Frontal cortex (tissue), 4 donors: ENCODE measurements around the gene AKAP13. TPM values are rescaled to one million over a fixed set of nuclear protein-coding genes. Genes with fewer than 3 reads are reported as not detected.

ENCODE experiments used
- DNase-seq, 2 donors: peaks; one replicate each; pipeline ENCODE4 v3.0.0; 2012; ENCODE audit warnings: low spot score in 2 of 2
- FAIRE-seq: peaks from 2 replicates; lab custom pipeline; 2012; peaks lifted over from hg19 to GRCh38; lab: Jason Lieb, UNC
- total RNA-seq: library from RNA; depleted of rRNA; stranded (reverse); fragments of >200 nt; gene quantifications from one replicate; pipeline ENCODE4 v1.2.3, GENCODE V29; 2014
- donor health status: control.
- donor health status: control.
- donor health status: control.

The AKAP13 gene
- total RNA-seq, 1 donor from 2014 or later = 67.3 TPM

DNA sequence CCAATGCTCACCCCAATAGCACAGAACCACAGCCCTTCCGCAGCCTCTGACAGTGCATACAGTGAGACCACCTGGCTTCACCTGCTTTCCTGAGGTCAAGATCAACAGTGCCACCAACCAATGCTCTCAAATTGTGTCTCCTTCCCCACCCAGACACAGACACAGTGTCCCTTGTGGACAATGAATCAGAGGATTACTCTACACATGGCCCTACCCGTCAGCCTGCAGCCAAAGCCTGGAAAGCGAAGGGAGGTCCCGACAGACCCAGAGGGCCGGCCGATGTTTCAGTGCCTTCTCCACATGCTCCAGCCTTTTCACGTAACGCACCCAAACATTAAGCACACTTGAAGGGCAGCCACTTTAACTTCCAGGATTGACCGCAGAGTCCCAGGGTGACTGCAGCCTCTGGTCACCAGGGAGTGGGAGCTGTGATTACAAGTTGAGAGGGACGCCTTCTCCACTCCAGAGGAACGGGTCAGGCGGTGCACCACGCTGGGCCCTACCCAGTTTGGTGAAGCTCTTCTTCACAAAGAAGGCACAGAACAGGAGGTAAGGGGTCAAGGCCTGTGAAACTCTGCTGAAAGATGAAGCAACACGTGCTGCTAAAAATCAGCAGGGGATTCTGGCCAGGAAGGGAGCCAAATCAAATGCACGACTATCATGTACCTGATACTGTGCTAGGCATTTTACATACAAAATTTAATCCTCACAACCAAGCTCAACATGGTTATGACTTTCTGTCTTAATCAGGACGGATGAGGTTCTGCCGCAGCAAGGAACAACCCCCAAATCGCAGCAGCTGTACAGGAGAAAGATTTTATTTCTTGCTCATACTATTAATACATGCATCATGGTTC lies 397.1 kb downstream of the AKAP13 start:
- no peak for FAIRE-seq
- DNase-seq = no peak

- FAIRE-seq (no peak), DNase-seq (no peak)
These were observed 397.8 kb downstream of the AKAP13 start for GRCh38 chr15:85778107-85778776.

- no peak for FAIRE-seq
These were observed 398.8 kb downstream of the AKAP13 start for GRCh38 chr15:85779249-85779648.

DNA sequence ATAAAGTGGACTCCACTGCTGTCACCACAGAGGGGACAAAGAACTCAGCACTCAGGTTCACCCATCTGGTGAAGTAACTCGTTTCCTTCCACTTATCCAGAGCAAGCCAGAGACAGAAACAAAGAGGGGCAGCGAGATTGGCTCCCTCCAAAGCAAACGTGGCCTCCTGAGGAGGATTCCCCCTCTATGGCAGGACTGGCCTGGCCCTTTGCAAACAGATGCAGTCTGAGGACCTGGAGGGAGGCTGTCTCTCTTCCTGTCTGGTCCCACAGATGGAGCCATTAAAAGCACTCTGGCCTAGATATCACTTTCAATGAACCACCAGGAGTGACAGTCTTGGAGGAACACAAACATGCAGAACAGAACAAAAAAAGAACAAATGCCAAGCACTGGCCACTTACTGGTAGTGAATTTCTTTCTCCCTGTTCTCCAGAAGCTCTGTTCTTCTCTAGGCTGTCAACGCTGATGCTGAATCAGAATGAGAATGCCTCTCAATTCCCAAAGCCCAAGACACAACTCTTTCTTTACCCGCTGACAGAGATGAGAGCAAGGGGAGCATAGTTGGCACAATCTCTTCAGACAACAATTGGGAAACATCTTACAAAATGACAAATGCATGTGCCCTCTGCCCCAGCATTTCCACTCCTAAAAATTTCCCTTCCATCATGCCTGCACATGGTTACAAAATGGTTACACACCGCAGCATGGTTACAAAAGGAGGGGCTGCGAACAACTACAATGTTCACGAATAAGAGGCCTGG lies 400.0 kb downstream of the AKAP13 start:
- DNase-seq = no peak
- no peak for FAIRE-seq

More at GRCh38 chr15:85779249-85779648, 398.8 kb downstream of the AKAP13 start:
- DNase-seq = no peak

- no peak for FAIRE-seq
These were observed 400.7 kb downstream of the AKAP13 start for GRCh38 chr15:85781099-85781498.

DNA sequence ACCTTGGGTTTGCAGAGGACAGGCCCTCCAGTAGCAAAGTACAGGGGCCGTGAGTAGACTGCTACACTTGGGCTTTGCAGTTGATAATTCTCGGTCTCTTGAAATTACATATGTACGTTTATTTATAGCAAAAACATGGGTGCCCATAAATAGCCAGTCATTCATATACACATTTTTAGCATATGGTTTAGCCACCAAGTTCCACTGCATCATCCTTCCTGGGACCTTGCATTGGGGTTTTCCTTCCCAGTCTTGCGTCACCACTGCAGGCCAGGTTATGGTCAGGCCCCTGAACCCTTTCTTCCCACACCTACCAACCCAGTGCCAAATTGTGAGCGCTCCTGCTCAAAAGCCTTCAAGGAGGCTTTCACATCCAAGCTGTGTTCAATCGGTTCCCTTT lies 401.7 kb downstream of the AKAP13 start:
- no peak for DNase-seq
- no peak for FAIRE-seq

More at GRCh38 chr15:85781099-85781498, 400.7 kb downstream of the AKAP13 start:
- no peak for DNase-seq

- no peak for DNase-seq
- no peak for FAIRE-seq
These were observed 405.7 kb downstream of the AKAP13 start for GRCh38 chr15:85785887-85786780.

- no peak for FAIRE-seq
- DNase-seq = no peak
These were observed 406.3 kb downstream of the AKAP13 start for GRCh38 chr15:85786781-85787114.

GRCh38 chr15:85788771-85789495 lies 408.5 kb downstream of the AKAP13 start:
- FAIRE-seq = no peak
- no peak for DNase-seq

GRCh38 chr15:85789496-85789875 lies 409.1 kb downstream of the AKAP13 start:
- DNase-seq = no peak
- no peak for FAIRE-seq

- DNase-seq = no peak
- no peak for FAIRE-seq
These were observed 411.8 kb downstream of the AKAP13 start for GRCh38 chr15:85792102-85792731.

GRCh38 chr15:85792912-85793590 lies 412.6 kb downstream of the AKAP13 start:
- no peak for DNase-seq
- no peak for FAIRE-seq

DNA sequence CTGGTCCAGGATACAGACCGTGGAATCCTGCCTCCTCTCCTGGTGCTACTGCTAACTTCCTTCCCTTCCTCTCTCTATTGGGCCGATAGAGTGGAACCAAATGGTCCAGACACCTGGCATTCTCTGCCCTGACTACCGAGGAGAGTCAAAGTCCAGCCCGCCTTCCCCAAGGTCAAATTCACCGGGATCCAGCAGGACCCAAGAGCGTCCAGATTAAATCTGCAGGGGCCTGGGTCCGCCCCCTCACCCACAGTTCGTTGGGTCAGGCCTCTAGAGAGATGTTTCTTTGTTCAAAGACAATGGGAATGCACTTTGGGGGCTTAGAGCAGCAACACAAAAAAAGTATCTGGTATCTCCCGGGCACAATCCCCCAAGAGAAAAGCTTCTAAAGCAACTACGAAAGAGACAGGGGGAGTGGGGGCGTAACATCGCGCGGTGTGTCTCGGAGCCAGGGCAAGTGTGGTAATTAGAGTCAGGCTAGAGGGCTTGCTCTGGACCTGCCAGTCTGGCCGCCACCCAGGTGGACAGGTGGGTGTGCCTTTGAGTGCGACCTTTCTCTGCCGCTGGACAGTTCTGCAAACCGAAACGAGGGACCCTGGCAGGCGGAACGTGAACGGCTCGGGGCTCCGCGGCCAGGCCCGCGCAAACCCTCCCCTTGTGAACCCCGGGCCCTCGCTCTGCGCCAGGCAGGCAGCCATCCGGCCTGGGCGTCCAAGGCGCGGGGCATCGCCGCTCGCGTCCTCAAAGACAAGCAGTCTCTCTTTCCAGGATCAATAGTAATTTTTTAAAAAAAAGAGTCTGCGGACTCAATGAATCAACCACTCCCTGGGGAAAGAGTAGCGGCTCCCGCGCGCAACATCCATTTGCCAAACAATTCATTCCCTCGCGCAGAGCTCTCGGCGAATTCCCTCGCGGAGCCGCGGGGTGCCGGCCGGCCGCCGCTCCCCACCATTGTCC lies 413.5 kb downstream of the AKAP13 start:
- FAIRE-seq (no peak), DNase-seq (peak in 1 of 2 donors; percentile 32)

DNA sequence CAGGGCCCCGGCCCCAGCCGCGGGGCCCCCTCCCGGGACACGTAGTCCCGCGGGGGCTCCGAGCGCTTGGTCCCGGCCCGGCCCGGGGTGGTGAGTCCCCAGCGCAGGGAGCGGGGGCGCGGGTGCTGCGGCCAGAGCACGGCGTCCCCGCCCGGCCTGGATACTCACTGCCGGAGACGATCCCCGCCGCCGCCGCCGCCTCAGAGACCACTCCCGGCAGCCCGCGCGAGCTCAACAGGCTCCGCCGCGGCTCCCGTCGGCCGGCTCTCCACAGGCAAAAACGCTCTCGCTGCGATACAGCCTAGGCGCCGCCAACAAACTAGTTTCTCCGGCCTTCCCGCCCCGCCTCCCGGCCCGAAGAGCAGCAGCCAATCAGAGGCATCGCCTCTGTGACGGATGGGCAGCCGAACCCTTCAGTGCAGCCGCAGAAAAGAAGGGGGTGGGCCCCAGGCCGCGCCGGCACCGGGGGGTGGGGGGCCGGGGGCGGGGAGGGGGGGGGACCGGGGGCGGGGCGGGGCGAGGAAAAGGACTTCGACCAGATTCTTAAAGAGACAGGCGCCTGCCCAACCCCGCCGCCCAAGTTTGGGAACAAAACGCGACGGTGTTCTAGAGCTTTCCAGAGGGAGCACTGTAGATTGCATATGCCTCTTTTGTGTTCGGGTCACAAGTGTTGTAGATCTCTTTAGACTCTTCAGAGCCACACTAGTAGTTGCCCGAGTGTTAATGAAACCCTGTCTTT lies 414.4 kb downstream of the AKAP13 start, which contains the start of gene KLHL25:
TSS of gene KLHL25 (minus strand) at position 328 of the 739 bp plus-strand sequence. CDS start 25,115 bp downstream, outside the sequence.
- FAIRE-seq (no peak), DNase-seq (peak; percentile 99)

GRCh38 chr15:85795337-85796305 lies 415.2 kb downstream of the AKAP13 start:
- no peak for FAIRE-seq

More at GRCh38 chr15:85795337-85796305, 415.2 kb downstream of the AKAP13 start:
- DNase-seq = no peak
